B cell (primary cell): ENCODE results near the gene PFKM.

Experiments
- EZH2 ChIP-seq: IDR thresholded peaks from 2 replicates; pipeline ENCODE4 v1.6.1; 2012; ENCODE audit warnings: borderline replicate concordance, low read depth, mild to moderate bottlenecking, moderate library complexity, low read length; ENCODE audit not compliant: insufficient read depth, poor library complexity, severe bottlenecking
- TF ChIP-seq, protein P1 (sequence below): fragments of 200-600 bp; IDR thresholded peaks from one replicate; pipeline ENCODE4 v1.8.0; 2022; ENCODE audit warnings: antibody characterized with exemption, mild to moderate bottlenecking

DNA sequence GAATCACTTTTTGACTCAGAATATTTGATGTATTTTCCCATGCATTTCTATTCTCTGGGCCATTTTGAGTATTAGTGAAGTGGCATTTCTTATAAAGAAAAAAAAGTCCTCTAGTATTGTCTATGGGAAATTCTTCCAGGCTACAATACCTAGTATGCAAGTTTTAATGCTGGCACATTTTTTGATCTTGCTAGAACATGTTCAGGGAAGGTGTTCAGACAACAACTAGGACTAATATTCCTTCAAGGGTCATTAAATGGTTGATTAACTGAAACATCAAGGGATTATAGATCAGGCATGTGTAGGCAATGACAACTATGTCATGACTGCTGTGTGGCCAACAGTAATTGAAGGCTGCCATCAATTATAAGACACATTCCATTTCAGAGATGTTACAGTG, 71.9 kb downstream of the PFKM start:
- TF ChIP-seq, protein P1, sequence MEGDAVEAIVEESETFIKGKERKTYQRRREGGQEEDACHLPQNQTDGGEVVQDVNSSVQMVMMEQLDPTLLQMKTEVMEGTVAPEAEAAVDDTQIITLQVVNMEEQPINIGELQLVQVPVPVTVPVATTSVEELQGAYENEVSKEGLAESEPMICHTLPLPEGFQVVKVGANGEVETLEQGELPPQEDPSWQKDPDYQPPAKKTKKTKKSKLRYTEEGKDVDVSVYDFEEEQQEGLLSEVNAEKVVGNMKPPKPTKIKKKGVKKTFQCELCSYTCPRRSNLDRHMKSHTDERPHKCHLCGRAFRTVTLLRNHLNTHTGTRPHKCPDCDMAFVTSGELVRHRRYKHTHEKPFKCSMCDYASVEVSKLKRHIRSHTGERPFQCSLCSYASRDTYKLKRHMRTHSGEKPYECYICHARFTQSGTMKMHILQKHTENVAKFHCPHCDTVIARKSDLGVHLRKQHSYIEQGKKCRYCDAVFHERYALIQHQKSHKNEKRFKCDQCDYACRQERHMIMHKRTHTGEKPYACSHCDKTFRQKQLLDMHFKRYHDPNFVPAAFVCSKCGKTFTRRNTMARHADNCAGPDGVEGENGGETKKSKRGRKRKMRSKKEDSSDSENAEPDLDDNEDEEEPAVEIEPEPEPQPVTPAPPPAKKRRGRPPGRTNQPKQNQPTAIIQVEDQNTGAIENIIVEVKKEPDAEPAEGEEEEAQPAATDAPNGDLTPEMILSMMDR = no peak
- no peak for TF ChIP-seq EZH2
